Spleen (tissue), 11 donors: ENCODE measurements around the gene LRP1B. TPM values are rescaled to one million over a fixed set of nuclear protein-coding genes. Genes with fewer than 3 reads are reported as not detected.

ENCODE experiments used
- DNase-seq: peaks from one replicate; pipeline ENCODE4 v3.0.0-alpha.2; 2020
- H3K27ac ChIP-seq, 8 donors: fragments of 200-600 bp; sonication (generic) in 7 of 8; 1 replicate in 4 of 8; 2 replicates in 4 of 8; pipeline versions ENCODE4 v1.5.0 to v1.8.0; 2016 to 2021; ENCODE audit warnings: inconsistent platforms in 4 of 8, mild to moderate bottlenecking in 4 of 8, moderate library complexity in 1 of 8
- H3K27me3 ChIP-seq, 7 donors: fragments of 200-600 bp; sonication (generic) in 6 of 7; replicated peaks in 1 of 7; 1 replicate in 4 of 7; 2 replicates in 3 of 7; pipeline versions ENCODE4 v1.5.0 to v1.8.0; 2016 to 2021; ENCODE audit warnings: inconsistent platforms in 3 of 7, mild to moderate bottlenecking in 1 of 7
- H3K36me3 ChIP-seq, 6 donors: fragments of 200-600 bp; sonication (generic) in 5 of 6; 1 replicate in 4 of 6; 2 replicates in 2 of 6; pipeline versions ENCODE4 v1.5.0 to v1.8.0; 2016 to 2021; ENCODE audit warnings: inconsistent platforms in 2 of 6
- H3K4me1 ChIP-seq, 6 donors: fragments of 200-600 bp; sonication (generic) in 5 of 6; 1 replicate in 3 of 6; 2 replicates in 3 of 6; pipeline versions ENCODE4 v1.5.0 to v1.8.0; 2016 to 2021; ENCODE audit warnings: inconsistent platforms in 3 of 6
- H3K4me3 ChIP-seq, 8 donors: fragments of 200-600 bp; sonication (generic) in 7 of 8; 1 replicate in 4 of 8; 2 replicates in 4 of 8; pipeline versions ENCODE4 v1.5.0 to v1.8.0; 2016 to 2021; ENCODE audit warnings: inconsistent platforms in 4 of 8, mild to moderate bottlenecking in 4 of 8, moderate library complexity in 2 of 8
- H3K9me3 ChIP-seq, 8 donors: fragments of 200-600 bp; sonication (generic) in 7 of 8; 1 replicate in 4 of 8; 2 replicates in 4 of 8; pipeline versions ENCODE4 v1.5.0 to v1.8.0; 2016 to 2021; ENCODE audit warnings: inconsistent platforms in 4 of 8
- POLR2A ChIP-seq, 3 donors: fragments of 450-650 bp; IDR thresholded peaks; one replicate each; pipeline ENCODE4 v1.5.1; 2017; ENCODE audit warnings: antibody characterized with exemption in 3 of 3, mild to moderate bottlenecking in 1 of 3
- POLR2AphosphoS5 ChIP-seq, 3 donors: sonication (generic); formaldehyde crosslinking; IDR thresholded peaks; one replicate each; pipeline ENCODE4 v1.5.1; 2017; ENCODE audit warnings: antibody characterized with exemption in 3 of 3
- WGBS, 5 donors: extraction: QIAGEN DNeasy Blood & Tissue Kit in 3 of 5; methylation state at CpG; one replicate each; pipeline versions ENCODE4 v1.1.5 to v1.1.7; 2013 to 2018; 5-methylcytosine and 5-hydroxymethylcytosine counted together
- intact Hi-C: fragments of 100-400 bp; cut with DNase I; formaldehyde crosslinking; loops from one replicate; pipeline ENCODE4 v1.15.0; 2023; ENCODE audit warnings: low total_unique reads
- polyA plus RNA-seq, 3 donors: library from polyadenylated mRNA; stranded (reverse); fragments of 200-250 nt; gene quantifications; one replicate each; pipeline ENCODE4 v1.2.1, GENCODE V29; 2013
- total RNA-seq, 7 donors: library from RNA; depleted of rRNA in 3 of 7; stranded (reverse); fragments of >200 nt in 3 of 7; fragmentation: NEBNext Ultra II Directional in 4 of 7; extraction: Animal tissue kit (Norgen Biotek cat#: 25700) in 4 of 7; gene quantifications; one replicate each; pipeline versions ENCODE4 v1.1.0 to v1.2.1, GENCODE V29; 2016 to 2021
- TF ChIP-seq, protein P1 (sequence below), 11 experiments: fragments of 200-600 bp in 7 of 11; fragments of 450-650 bp in 4 of 11; sonication (generic) in 4 of 11; IDR thresholded peaks in 8 of 11; conservative IDR thresholded peaks in 3 of 11; 1 replicate in 7 of 11; 2 replicates in 4 of 11; pipeline versions ENCODE4 v1.4.0 to v1.8.0; 2016 to 2021; ENCODE audit warnings: antibody characterized with exemption in 11 of 11, inconsistent platforms in 4 of 11, mild to moderate bottlenecking in 1 of 11
- donor health status: healthy with polysubstance abuse.
- donor health status: DM: no; HTN: no; CAD: no; lungs with moderate emphysema.
- donor health status: DM: no; HTN: no; CAD: no.
- donor health status: Bipolar disorder and iron deficiency.
- donor health status: healthy.
- donor health status: DM: no; HTN: no; CAD: no.
- donor health status: DM: yes; HTN: yes; CAD: no.

Gene LRP1B
- total and polyA plus RNA-seq, 10 donors, result 0.02 to 0.85 (median 0.08) TPM; not detected in 2

DNA sequence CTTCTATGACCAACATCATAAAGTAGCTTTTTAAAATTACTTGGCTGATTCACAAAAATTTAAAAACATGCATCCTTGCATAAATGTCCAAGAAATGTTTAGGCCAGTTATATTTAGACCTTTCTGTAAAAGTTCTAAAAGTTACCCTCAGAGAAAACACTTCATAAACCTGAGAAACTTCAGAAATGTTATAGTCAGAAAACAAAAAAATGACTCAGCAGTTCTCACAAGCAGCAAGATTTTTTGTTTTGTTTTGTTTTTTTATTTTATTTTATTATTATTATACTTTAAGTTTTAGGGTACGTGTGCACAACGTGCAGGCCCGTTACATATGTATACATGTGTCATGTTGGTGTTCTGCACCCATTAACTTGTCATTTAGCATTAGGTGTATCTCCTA lies 648.1 kb downstream of the LRP1B start:
- WGBS, 5 donors, result 94 to 99% (median 96%) methylated on average over 3 of the region's 3 CpGs

DNA sequence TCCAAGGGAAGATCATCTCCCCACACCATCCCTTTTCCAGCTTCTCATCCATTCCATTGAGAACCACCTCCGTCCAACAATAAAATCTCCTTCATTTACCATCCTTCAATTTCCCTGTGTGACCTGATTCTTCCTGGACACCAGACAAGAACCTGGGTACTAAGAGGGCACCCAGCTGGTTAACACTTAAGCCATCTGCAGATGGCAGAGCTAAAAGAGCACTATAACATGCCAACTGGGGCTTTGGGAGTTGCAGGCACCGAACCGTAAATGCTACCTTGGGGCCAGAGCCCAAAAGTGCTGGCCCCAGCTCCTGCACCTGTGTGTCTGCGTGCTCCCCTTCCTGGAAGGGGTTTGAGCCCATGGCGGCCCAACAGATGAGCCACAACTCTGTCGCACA lies 655.0 kb downstream of the LRP1B start:
- Histone ChIP-seq H3K27me3 (no peaks in the 10 kb centered on the region), H3K27ac (no peak overlapping the region), H3K4me3 (no peak overlapping the region), H3K9me3 (no peaks in the 10 kb centered on the region), H3K36me3 (no peaks in the 10 kb centered on the region), H3K4me1 (no peaks in the 10 kb centered on the region)
- intact Hi-C loops, result no loop called here
- DNase-seq, result no peak
- 66 to 77% (median 69%) methylated on average over 6 of the region's 6 CpGs for WGBS, 5 donors
- no peak for TF ChIP-seq POLR2A (IDR thresholded peaks at IDR 0.05)
- TF ChIP-seq, protein P1, sequence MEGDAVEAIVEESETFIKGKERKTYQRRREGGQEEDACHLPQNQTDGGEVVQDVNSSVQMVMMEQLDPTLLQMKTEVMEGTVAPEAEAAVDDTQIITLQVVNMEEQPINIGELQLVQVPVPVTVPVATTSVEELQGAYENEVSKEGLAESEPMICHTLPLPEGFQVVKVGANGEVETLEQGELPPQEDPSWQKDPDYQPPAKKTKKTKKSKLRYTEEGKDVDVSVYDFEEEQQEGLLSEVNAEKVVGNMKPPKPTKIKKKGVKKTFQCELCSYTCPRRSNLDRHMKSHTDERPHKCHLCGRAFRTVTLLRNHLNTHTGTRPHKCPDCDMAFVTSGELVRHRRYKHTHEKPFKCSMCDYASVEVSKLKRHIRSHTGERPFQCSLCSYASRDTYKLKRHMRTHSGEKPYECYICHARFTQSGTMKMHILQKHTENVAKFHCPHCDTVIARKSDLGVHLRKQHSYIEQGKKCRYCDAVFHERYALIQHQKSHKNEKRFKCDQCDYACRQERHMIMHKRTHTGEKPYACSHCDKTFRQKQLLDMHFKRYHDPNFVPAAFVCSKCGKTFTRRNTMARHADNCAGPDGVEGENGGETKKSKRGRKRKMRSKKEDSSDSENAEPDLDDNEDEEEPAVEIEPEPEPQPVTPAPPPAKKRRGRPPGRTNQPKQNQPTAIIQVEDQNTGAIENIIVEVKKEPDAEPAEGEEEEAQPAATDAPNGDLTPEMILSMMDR (IDR thresholded peaks at IDR 0.05 in 8 of 11, conservative IDR thresholded peaks at IDR 0.05 in 3 of 11), result no peak
- TF ChIP-seq POLR2AphosphoS5 (IDR thresholded peaks at IDR 0.05), result no peak

More for the DNA sequence above, 648.1 kb downstream of the LRP1B start:
- H3K9me3 ChIP-seq, result no peaks in the 10 kb centered on the region
- H3K4me1 ChIP-seq, result no peaks in the 10 kb centered on the region
- no peaks in the 10 kb centered on the region for H3K36me3 ChIP-seq
- TF ChIP-seq, protein P1 (IDR thresholded peaks at IDR 0.05 in 8 of 11, conservative IDR thresholded peaks at IDR 0.05 in 3 of 11), result no peak
- TF ChIP-seq POLR2A (IDR thresholded peaks at IDR 0.05) (no peak), POLR2AphosphoS5 (IDR thresholded peaks at IDR 0.05) (no peak)
- no peak for DNase-seq
- intact Hi-C loops, result no loop called here
- no peak overlapping the region for H3K27ac ChIP-seq
- H3K4me3 ChIP-seq, result no peak overlapping the region
- no peaks in the 10 kb centered on the region for H3K27me3 ChIP-seq

DNA sequence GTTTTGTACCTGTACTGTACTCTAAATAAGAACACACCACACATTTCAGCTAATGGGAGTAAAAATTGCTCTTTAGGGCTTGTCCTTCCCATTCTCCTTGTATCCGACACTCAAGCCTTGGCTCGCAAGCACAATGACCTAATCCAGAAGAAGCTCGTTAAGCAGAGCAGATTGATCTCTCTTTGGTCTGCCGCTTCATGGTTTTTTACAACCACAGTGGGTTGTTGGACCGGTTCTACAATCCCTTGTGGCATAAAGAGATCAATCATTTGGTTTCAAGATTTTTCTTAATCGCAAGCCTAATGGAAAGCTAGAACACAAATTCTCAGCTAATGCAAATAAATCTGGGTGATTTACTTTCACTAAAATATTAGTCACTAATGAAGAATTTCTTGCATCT lies 662.1 kb downstream of the LRP1B start:
- no peaks in the 10 kb centered on the region for H3K9me3 ChIP-seq
- no peaks in the 10 kb centered on the region for H3K4me1 ChIP-seq
- TF ChIP-seq POLR2A (IDR thresholded peaks at IDR 0.05), result no peak
- H3K36me3 ChIP-seq, result no peaks in the 10 kb centered on the region
- intact Hi-C loops, result no loop called here
- H3K4me3 ChIP-seq, result no peak overlapping the region
- H3K27me3 ChIP-seq, result no peaks in the 10 kb centered on the region
- no peak for DNase-seq
- H3K27ac ChIP-seq, result no peak overlapping the region
- 72 to 82% (median 74%) methylated on average over 6 of the region's 6 CpGs for WGBS, 5 donors

DNA sequence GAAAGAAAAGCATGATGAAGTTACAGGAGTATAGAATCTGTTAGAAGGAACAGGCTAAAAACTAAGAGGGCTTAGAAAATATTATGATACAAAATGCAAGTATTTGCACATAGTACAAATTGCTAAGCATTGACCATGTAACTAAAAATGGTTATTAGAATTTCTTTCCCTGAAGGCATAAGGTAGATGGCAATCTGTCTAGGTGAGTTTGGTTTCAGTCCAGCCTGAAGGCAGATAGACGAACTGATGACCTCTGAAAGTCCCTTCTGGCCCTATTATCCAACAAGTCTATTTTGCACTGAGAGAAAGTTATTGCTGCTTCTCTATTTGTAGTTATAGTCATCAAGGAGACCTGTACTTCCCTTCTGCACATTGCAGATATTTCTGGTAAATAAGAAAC lies 663.5 kb downstream of the LRP1B start:
- WGBS, 5 donors, result 55 to 83% (median 70%) methylated on average over 1 of the region's 1 CpG
- TF ChIP-seq POLR2AphosphoS5 (IDR thresholded peaks at IDR 0.05) (no peak), POLR2A (IDR thresholded peaks at IDR 0.05) (no peak)
- TF ChIP-seq, protein P1 (IDR thresholded peaks at IDR 0.05 in 8 of 11, conservative IDR thresholded peaks at IDR 0.05 in 3 of 11), result no peak
- Histone ChIP-seq H3K27ac (no peak overlapping the region), H3K27me3 (no peaks in the 10 kb centered on the region), H3K9me3 (no peaks in the 10 kb centered on the region), H3K36me3 (no peaks in the 10 kb centered on the region), H3K4me3 (no peak overlapping the region), H3K4me1 (no peaks in the 10 kb centered on the region)
- intact Hi-C loops, result no loop called here
- no peak for DNase-seq

DNA sequence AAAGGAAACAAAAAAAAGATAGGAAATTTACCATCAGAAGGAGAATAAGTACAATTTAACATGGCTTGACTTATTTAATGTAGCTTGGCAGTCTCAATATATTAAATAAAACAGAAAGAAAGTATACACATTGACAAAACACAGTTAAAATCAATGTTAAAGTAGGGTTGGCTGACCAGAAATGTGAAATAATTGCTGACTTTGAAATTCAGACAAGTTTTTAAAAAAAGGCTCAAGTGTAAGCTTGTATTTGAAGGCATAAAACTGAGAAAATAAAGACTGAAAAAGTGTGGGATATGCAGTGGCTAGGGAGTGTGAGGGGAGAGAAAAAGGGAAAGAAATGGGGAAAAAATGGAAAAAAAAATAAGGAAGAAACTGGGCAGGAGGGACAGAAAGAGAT lies 665.8 kb downstream of the LRP1B start:
- no peak for DNase-seq
- H3K9me3 ChIP-seq, result no peaks in the 10 kb centered on the region
- H3K27ac ChIP-seq, result no peak overlapping the region
- intact Hi-C loops, result no loop called here
- TF ChIP-seq POLR2AphosphoS5 (IDR thresholded peaks at IDR 0.05) (no peak), POLR2A (IDR thresholded peaks at IDR 0.05) (no peak)
- TF ChIP-seq, protein P1 (IDR thresholded peaks at IDR 0.05 in 8 of 11, conservative IDR thresholded peaks at IDR 0.05 in 3 of 11), result no peak
- H3K4me1 ChIP-seq, result no peaks in the 10 kb centered on the region
- no peaks in the 10 kb centered on the region for H3K36me3 ChIP-seq
- no peak overlapping the region for H3K4me3 ChIP-seq
- no peaks in the 10 kb centered on the region for H3K27me3 ChIP-seq
